PC-3 (cell line): ENCODE measurements around the gene ARMC5. TPM values are rescaled to one million over a fixed set of nuclear protein-coding genes. Genes with fewer than 3 reads are reported as not detected.

Experiments
- ATAC-seq: fragments of 200-7000 bp; cut with Tn5 transposase; 2 replicates; pipeline ENCODE4 v1.9.1; 2020; ENCODE audit warnings: mild to moderate bottlenecking, moderate library complexity
- BruUV-seq: library from RNA; stranded (reverse); fragments of 400-500 nt; replicated peaks from 2 replicates; lab custom pipeline; 2021; lab: Mats Ljungman, UMichigan
- CTCF ChIA-PET: fragments of 300-600 bp; sonication (Branson Sonifier 250); formaldehyde crosslinking; loops from one replicate; lab custom pipeline; 2022; ENCODE audit warnings: antibody characterized with exemption; lab: Charles Lee
- POLR2A ChIA-PET: fragments of 300-600 bp; sonication (Branson Sonifier 250); formaldehyde crosslinking; loops from one replicate; lab custom pipeline; 2022; ENCODE audit warnings: antibody characterized with exemption; ENCODE audit not compliant: unreplicated experiment; lab: Charles Lee
- DNase-seq: peaks from one replicate; pipeline ENCODE4 v3.0.0-alpha.2; 2015
- H2AFZ ChIP-seq: fragments of 300-600 bp; sonication (generic); 2 replicates; pipeline ENCODE4 v1.6.0; 2016; ENCODE audit warnings: antibody characterized with exemption, low read length
- H3F3A ChIP-seq: fragments of 300-600 bp; sonication (generic); one replicate; pipeline ENCODE4 v1.6.0; 2017; ENCODE audit warnings: antibody characterized with exemption, low read length, control low read depth, mild to moderate bottlenecking; ENCODE audit not compliant: unreplicated experiment
- H3K27ac ChIP-seq: fragments of 300-600 bp; sonication (generic); 2 replicates; pipeline ENCODE4 v1.5.1; 2016; ENCODE audit warnings: mild to moderate bottlenecking, low read length
- H3K27me3 ChIP-seq: fragments of 300-600 bp; sonication (generic); 2 replicates; pipeline ENCODE4 v1.6.1; 2016; ENCODE audit warnings: low read length, mixed read lengths
- H3K36me3 ChIP-seq: fragments of 300-600 bp; sonication (generic); 2 replicates; pipeline ENCODE4 v1.6.1; 2016; ENCODE audit warnings: low read depth, mixed run types, low read length, mixed read lengths
- H3K4me1 ChIP-seq: fragments of 300-600 bp; sonication (generic); 2 replicates; pipeline ENCODE4 v1.5.1; 2016; ENCODE audit warnings: low read length; ENCODE audit not compliant: insufficient read depth
- H3K4me2 ChIP-seq: fragments of 300-600 bp; sonication (generic); 2 replicates; pipeline ENCODE4 v1.6.0; 2016; ENCODE audit warnings: low read length
- H3K4me3 ChIP-seq: fragments of 300-600 bp; sonication (generic); 2 replicates; pipeline ENCODE4 v1.5.1; 2016; ENCODE audit warnings: mild to moderate bottlenecking, low read length, mixed read lengths
- H3K79me2 ChIP-seq: fragments of 300-600 bp; sonication (generic); 2 replicates; pipeline ENCODE4 v1.6.1; 2017; ENCODE audit warnings: low read length, mixed read lengths
- H3K9ac ChIP-seq: fragments of 300-600 bp; sonication (generic); 2 replicates; pipeline ENCODE4 v1.6.0; 2016; ENCODE audit warnings: mild to moderate bottlenecking, low read length
- H3K9me2 ChIP-seq: fragments of 300-600 bp; sonication (generic); replicated peaks from 2 replicates; pipeline ENCODE4 v1.6.1; 2016; ENCODE audit warnings: mixed run types, low read length, mixed read lengths
- H3K9me3 ChIP-seq: fragments of 300-600 bp; sonication (generic); 2 replicates; pipeline ENCODE4 v1.6.1; 2016; ENCODE audit warnings: low read length, mixed read lengths
- H4K20me1 ChIP-seq: fragments of 300-600 bp; sonication (generic); 2 replicates; pipeline ENCODE4 v1.6.1; 2016; ENCODE audit warnings: low read length, mixed read lengths
- EZH2 ChIP-seq: fragments of 300-600 bp; sonication (generic); IDR thresholded peaks from one replicate; pipeline ENCODE4 v1.6.1; 2017; ENCODE audit warnings: antibody characterized with exemption, mild to moderate bottlenecking, low read length; ENCODE audit not compliant: unreplicated experiment
- EZH2phosphoT487 ChIP-seq: fragments of 300-600 bp; sonication (generic); IDR thresholded peaks from 2 replicates; pipeline ENCODE4 v1.6.1; 2018; ENCODE audit warnings: mild to moderate bottlenecking, antibody characterized with exemption, low read length, borderline replicate concordance
- intact Hi-C: fragments of 100-400 bp; cut with micrococcal nuclease; formaldehyde crosslinking; loops from 2 replicates; pipeline ENCODE4 v1.9.0; 2023
- total RNA-seq: library from RNA; depleted of rRNA; stranded (reverse); fragments of >200 nt; gene quantifications from 2 replicates; pipeline ENCODE4 v1.2.3, GENCODE V29; 2014
- TF ChIP-seq, protein P1 (sequence below): fragments of 300-600 bp; sonication (generic); conservative IDR thresholded peaks from 2 replicates; pipeline ENCODE4 v1.5.1; 2017; ENCODE audit warnings: antibody characterized with exemption, low read depth, mild to moderate bottlenecking, low read length

Gene ARMC5
- total RNA-seq, 1 experiment from 2014 or later: 5.8 TPM

DNA sequence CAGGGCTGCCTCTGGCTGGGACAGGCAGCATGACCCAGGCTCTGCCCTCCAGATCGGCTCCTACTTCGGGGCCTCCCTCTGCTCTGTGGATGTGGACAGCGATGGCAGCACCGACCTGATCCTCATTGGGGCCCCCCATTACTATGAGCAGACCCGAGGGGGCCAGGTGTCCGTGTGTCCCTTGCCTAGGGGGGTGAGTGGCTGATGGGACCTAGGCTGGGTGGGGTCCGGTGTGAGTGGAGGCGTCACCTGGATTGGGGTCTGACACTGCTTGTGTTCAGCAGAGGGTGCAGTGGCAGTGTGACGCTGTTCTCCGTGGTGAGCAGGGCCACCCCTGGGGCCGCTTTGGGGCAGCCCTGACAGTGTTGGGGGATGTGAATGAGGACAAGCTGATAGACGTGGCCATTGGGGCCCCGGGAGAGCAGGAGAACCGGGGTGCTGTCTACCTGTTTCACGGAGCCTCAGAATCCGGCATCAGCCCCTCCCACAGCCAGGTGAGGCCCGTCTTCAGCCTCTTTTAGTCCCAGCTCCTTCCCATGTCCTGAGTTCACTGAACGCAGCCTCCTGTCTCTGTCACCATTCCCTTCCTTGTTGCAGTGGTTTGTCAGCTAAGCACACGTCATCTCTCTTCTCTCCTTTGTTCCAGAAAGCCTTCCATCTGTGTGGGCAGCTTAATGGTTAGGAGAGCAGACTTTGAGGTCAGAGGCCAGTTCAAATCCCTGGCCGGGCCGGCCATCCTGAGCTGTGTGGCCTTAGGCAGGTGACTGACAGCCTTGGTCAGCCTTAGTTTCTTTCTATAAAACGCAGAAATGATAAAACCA, 48.1 kb upstream of the ARMC5 start:
- H3K36me3 ChIP-seq: no peaks in the 10 kb centered on the region

DNA sequence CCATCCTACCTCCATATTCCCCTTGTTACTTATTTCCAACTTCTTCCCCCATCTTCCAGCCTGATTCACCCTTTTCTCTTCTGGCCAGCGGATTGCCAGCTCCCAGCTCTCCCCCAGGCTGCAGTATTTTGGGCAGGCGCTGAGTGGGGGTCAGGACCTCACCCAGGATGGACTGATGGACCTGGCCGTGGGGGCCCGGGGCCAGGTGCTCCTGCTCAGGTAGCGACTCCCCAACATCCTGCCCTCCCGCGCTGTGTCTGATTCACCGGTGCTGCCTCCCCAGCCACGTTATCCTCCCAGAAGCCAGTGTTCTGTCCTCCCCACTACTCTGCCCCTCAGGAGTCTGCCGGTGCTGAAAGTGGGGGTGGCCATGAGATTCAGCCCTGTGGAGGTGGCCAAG, 46.6 kb upstream of the ARMC5 start:
- no peaks in the 10 kb centered on the region for H3K4me1 ChIP-seq
- no peak overlapping the region for H3K4me3 ChIP-seq
- ChIA-PET POLR2A (no interaction called here), CTCF (no interaction called here)
- no peaks in the 10 kb centered on the region for H3F3A ChIP-seq
- no peaks in the 10 kb centered on the region for H3K9me2 ChIP-seq
- intact Hi-C loops: no loop called here
- H3K27me3 ChIP-seq: no peaks in the 10 kb centered on the region; the same call in 1 of the 2 replicates
- BruUV-seq: no TSS peak
- ATAC-seq (no peak), DNase-seq (no peak)
- no peaks in the 10 kb centered on the region for H3K36me3 ChIP-seq
- no peak overlapping the region for H3K4me2 ChIP-seq
- no peaks in the 10 kb centered on the region for H3K9me3 ChIP-seq
- no peaks in the 10 kb centered on the region for H4K20me1 ChIP-seq
- TF ChIP-seq EZH2: no peak
- H2AFZ ChIP-seq: no peak overlapping the region
- H3K27ac ChIP-seq: no peak overlapping the region
- H3K79me2 ChIP-seq: no peaks in the 10 kb centered on the region
- H3K9ac ChIP-seq: no peak overlapping the region

More for the DNA sequence above, 48.1 kb upstream of the ARMC5 start:
- H3F3A ChIP-seq: no peaks in the 10 kb centered on the region
- ChIA-PET CTCF (no interaction called here), POLR2A (no interaction called here)
- no TSS peak for BruUV-seq
- H2AFZ ChIP-seq: no peak overlapping the region
- H3K4me2 ChIP-seq: no peak overlapping the region
- ATAC-seq (no peak), DNase-seq (no peak)
- no peaks in the 10 kb centered on the region; the same call in 1 of the 2 replicates for H3K27me3 ChIP-seq
- H3K9me2 ChIP-seq: no peaks in the 10 kb centered on the region
- no peak overlapping the region for H3K4me3 ChIP-seq
- H3K9ac ChIP-seq: no peak overlapping the region
- H3K9me3 ChIP-seq: no peaks in the 10 kb centered on the region
- H4K20me1 ChIP-seq: no peaks in the 10 kb centered on the region
- no peak overlapping the region for H3K27ac ChIP-seq
- intact Hi-C loops: no loop called here
- no peaks in the 10 kb centered on the region for H3K4me1 ChIP-seq
- no peaks in the 10 kb centered on the region for H3K79me2 ChIP-seq
- TF ChIP-seq EZH2: no peak
- TF ChIP-seq EZH2phosphoT487: no peak
- TF ChIP-seq, protein P1, sequence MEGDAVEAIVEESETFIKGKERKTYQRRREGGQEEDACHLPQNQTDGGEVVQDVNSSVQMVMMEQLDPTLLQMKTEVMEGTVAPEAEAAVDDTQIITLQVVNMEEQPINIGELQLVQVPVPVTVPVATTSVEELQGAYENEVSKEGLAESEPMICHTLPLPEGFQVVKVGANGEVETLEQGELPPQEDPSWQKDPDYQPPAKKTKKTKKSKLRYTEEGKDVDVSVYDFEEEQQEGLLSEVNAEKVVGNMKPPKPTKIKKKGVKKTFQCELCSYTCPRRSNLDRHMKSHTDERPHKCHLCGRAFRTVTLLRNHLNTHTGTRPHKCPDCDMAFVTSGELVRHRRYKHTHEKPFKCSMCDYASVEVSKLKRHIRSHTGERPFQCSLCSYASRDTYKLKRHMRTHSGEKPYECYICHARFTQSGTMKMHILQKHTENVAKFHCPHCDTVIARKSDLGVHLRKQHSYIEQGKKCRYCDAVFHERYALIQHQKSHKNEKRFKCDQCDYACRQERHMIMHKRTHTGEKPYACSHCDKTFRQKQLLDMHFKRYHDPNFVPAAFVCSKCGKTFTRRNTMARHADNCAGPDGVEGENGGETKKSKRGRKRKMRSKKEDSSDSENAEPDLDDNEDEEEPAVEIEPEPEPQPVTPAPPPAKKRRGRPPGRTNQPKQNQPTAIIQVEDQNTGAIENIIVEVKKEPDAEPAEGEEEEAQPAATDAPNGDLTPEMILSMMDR: no peak

GRCh38 chr16:31413381-31413780, 45.9 kb upstream of the ARMC5 start:
- H3F3A ChIP-seq: no peaks in the 10 kb centered on the region
- H4K20me1 ChIP-seq: no peaks in the 10 kb centered on the region
- TF ChIP-seq, protein P1: no peak
- TF ChIP-seq EZH2phosphoT487: no peak
- TF ChIP-seq EZH2: no peak
- no peak overlapping the region for H3K27ac ChIP-seq
- H3K9me3 ChIP-seq: no peaks in the 10 kb centered on the region
- ATAC-seq: no peak
- CTCF ChIA-PET: no interaction called here
- no peak overlapping the region for H3K4me3 ChIP-seq
- no peak for DNase-seq
- intact Hi-C loops: no loop called here
- H3K36me3 ChIP-seq: no peaks in the 10 kb centered on the region
- no TSS peak for BruUV-seq
- H2AFZ ChIP-seq: no peak overlapping the region
- no peaks in the 10 kb centered on the region; the same call in 1 of the 2 replicates for H3K27me3 ChIP-seq
- no peak overlapping the region for H3K4me2 ChIP-seq
- POLR2A ChIA-PET: no interaction called here
- no peaks in the 10 kb centered on the region for H3K79me2 ChIP-seq
- no peaks in the 10 kb centered on the region for H3K4me1 ChIP-seq
- H3K9me2 ChIP-seq: no peaks in the 10 kb centered on the region
- no peak overlapping the region for H3K9ac ChIP-seq
